ENCODE results near the gene NFKBIB.

- TF ChIP-seq FOXM1 (IDR thresholded peaks at IDR 0.05; ENCODE audit: low read depth), result no peak
- no peak for TF ChIP-seq USF2 (IDR thresholded peaks at IDR 0.05; ENCODE audit: borderline replicate concordance, low read depth, low read length)
- no peak for TF ChIP-seq POLR2AphosphoS5 (IDR thresholded peaks at IDR 0.05; ENCODE audit: low read depth, low read length)
- TF ChIP-seq NRF1 (IDR thresholded peaks at IDR 0.05; ENCODE audit: low read depth, low read length), result no peak
- no peak for TF ChIP-seq SMC3 (IDR thresholded peaks at IDR 0.05; ENCODE audit: low read depth, low read length)
- no peak for TF ChIP-seq SIN3A (IDR thresholded peaks at IDR 0.05; ENCODE audit: borderline replicate concordance, low read depth, low read length)
- no peak for TF ChIP-seq CTCF (IDR thresholded peaks at IDR 0.05)
- no peak for TF ChIP-seq CHD2 (IDR thresholded peaks at IDR 0.05; ENCODE audit: low read length, partially characterized antibody)
These were observed 30.5 kb upstream of the NFKBIB start for GRCh38 chr19:38869160-38869835.
